HG03064 (cell line): ENCODE data around the gene TTC1.

Experiments used
- ATAC-seq: cut with Tn5 transposase; IDR thresholded peaks from one replicate; pipeline ENCODE4 v1.9.1; 2021; ENCODE audit warnings: low read depth; ENCODE audit not compliant: unreplicated experiment

TTC1 gene

DNA sequence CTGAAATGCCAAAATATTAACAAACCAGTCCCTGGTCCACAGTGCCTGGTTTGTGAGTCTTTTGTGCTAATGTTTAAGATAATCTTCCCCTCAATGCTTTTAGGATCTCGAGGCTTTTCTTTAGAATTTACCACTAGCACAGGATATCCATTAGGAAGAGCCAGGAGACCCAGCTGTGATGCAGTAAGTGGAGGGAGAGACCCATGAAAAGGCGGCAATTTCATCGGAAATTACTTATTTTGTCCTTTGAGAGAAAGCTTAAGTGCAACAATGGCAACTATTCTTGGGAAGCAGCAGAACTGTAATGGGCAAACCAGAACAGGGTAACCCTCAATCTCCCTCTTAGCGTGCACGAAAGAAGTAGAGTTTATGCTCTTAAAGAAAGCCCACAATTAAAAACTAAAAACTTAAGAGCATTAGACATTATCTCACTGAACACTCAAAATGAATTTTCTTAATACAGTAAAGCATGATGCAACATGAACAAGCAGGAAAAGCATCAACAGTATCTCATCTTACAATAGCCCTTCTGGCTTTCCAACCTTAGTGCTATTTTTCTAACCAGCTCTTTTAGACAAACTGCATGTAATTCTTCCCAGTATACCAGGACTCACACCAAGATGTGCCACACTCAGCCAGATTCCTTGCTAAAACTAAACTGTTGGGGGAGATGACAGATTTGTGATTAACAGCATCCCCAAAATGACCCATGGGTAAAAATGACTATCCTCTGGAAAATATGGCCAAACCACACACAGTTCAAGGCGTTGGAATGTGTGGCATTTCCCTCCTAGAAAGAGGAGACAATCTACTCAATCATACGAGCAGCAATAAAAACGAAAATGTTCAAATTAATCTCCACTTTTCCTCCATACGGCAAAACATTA, 73.9 kb downstream of the TTC1 start:
- no peak for ATAC-seq

DNA sequence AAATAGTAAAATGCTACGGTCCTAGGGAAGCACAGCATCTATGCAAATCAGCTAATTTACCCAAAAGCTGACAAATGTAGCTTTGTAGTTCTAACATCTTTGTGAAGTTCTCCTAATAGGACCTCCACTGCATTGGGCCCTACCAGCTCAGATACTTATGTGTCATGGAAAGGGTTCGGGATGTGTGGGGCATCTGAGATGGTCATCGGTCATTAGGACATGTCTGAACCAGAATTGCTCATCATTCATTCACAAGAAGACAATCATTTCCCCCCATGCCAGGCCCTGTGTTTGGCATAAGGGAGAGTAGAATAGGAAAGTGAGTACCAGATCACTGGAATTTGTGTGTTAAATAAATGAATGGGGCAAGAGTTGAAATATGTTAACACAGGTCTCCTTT, 74.6 kb downstream of the TTC1 start:
- ATAC-seq = no peak

DNA sequence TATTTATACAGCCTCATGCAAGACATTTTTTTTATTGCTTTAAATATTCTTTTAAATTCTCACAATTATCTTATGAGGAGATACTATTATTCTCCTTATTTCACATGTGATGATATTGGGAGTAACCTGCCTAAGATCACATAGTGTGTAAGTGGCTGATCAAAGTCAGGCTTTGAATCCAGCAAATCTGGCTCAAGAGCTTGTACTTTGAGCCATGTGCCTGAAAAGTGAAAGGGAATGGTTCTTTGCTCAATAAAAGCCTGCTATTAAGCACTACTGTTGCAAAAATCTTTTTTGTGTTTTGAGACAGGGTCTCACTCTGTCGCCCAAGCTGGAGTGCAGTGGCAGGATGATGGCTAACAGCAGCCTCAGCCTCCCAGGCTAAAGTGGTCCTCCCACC, 75.2 kb downstream of the TTC1 start:
- ATAC-seq = no peak

DNA sequence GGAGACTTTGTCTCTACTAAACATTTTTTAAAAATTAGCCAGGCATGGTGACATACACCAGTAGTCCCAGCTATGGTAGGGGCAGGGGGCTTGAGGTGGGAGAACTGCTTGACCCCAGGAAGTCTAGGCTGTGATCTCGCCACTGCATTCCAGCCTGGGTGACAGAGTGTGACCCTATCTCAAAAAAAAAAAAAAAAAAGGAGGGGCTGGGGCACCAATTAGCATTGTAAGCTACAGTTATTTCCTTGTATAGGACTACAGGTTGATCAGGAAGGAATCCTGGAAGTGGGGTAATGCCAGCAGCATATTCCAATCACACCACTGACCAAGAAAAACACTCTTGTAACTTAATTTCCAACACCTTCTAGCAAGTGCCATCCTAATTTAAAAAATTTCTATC, 78.3 kb downstream of the TTC1 start:
- no peak for ATAC-seq

DNA sequence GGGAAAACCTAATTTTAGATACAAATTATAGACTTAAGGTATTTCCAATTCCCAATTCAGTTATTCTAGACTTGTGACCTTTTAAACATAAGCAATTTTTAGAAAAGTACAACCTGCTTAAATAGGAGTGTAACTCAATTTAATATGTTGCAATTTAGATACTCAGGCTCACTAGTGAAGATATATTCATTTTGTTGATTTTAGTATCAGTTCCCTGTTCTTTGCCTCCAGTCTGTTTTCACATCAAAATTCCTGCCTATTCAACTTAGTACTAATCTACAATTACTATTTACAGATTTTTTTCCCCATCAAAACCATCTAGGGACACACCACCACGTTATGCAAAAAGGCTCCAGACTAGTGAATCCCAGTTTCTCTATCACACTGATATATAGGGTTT, 79.9 kb downstream of the TTC1 start:
- ATAC-seq = no peak

DNA sequence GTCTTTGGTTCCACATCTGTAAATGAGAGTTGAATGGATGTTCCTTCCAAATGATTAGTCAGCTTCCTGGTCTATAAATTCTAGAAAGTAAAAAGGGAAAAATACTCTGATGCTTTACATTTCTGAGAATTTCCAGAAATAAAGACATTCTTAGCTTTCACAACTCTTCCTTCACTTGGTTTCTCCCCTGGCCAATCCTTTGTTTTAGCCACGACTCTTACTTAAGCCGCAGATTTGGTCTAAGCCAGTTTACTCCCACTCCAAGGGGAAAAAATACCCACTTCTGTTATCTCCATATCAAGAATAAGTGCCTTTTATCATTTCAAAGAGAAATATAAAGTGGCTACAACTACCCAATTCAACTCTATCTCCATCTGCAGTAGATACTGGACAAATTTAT, 80.6 kb downstream of the TTC1 start:
- no peak for ATAC-seq

DNA sequence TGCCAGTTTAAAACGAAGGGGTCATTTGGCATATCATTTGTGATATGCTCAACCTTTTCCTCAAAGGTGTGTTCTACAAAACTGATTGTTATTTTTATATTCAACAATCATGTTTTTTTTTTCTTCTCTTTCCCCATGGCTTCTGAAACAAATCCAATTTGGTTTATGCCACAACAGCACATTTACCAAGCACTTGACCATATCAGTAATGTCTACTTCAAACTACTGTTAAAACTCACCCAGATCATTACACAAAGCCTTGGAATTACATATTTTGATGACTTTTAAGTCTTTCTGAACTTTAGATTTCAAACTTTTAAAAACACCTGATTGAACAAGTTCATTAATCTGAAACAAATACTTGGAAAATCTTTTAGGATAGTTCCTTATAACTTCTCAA, 81.1 kb downstream of the TTC1 start:
- no peak for ATAC-seq

DNA sequence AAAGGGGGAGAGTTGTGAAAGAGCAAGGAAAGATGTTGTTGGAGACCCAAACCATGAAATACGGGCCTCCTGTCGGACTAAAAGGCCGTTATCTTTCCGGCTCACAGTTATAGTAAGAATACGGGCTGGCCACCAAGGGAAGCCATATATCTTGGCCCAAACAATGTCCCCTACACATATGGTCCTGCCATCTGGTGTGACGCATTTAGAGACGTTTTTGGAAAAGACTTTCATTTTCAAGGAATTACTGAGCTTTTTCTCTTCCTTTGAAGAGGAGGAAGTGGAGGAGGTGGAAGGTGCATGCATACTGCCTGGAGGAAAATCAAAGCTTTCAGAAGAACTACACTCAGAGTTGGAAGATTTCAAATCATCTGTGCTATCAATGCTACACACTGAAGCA, 83.6 kb downstream of the TTC1 start:
- no peak for ATAC-seq

DNA sequence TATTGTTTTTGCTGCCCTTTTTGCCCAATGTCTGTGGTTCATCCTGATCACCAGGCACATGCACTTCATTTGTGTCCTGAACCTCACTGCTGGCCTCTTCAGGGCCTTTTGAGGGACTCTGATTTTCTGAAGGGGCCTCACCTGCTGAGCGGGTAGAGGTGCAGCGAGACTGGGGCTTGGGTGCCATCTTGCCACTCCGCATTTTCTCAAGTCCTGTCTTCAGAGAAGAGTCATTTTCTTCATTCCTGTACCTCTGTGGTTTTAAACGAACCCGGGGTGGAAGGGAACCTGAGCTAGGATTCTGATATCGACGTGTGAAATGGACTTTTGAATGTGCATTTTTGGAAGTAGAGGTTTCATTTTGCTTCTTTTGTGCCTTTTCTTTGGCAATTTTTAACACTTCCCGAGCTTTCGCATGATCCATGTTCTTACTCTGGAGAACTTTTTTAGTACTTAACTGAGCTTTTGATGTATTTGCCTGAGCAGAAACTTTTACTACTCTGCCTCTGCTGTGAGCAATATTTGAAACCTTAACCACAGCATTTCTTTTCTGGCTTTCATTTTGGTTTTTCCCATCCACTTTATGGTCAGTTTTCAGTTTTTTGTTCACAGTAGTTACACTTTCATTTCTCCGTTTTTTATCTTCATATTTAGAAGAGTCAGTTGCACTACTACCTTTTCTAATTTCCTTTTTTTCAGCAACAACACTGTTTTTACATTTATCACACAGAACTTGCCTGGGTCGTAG, 84.2 kb downstream of the TTC1 start:
- ATAC-seq = peak; percentile 74

DNA sequence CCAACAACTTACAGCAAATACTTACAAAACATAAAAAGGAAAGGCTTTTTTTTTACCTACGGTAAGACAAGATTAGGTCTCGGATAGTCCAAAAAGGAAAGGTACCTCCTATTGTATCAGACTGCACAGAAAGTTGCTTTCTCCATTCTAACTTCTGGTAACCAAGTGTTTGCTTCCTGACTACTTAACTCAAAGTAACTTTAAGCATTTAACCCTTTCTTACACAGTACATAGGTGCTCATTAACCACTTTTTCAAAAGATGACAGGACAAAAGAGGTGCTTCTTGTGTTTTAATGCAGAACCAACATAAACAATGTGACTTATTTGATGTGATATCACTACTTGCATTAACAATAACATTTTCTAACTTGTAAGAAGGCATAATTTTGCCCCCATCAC, 87.2 kb downstream of the TTC1 start:
- ATAC-seq = no peak

DNA sequence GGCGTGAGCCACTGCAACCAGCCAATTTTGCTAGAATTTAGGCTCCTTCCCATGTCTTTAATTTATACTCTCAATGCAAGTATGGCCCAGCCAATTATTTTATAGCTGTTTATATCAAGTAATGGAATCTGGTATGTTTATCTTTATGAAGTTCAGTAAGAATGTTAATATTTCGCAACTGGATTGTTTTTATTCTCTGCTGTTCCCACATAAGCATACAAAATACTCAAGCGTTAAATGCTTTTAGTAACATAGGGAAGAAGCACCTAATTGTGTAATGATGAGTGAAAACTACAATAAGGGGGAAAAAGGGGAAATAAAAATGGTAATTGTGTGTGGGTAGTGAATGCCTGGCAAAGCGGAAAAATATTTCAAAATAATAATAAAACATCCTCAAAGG, 89.1 kb downstream of the TTC1 start:
- ATAC-seq = no peak

DNA sequence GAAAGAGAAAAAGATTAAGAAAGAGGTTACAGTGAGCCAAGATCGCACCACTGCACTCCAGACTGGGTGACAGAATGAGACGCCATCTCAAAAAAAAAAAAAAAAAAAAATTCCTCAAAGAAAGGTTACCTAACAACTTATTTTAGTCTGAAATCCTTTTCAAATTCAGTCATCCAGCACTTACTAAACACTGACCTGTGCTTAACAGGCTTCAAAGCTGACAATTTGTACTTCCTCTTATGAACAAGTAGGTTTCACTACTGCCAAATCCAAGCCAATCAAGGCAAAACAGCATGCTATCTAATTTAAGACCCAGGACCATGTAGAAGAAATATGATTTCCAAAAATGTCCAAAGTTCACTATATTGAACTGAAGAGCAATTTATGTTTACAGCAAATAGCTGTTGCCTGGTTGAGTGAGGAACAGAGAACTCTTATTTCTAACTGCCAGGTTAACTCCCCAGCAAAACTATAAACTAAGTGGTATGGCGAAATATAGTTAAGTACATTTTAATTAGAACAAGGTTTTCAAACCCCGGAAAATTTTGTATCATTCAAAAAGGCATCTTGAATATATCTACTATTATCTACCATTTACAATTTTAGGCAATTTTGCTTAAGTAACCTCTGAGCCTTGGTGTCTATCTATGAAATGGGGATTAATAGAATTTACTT, 96.9 kb downstream of the TTC1 start:
- ATAC-seq = peak; percentile 63

DNA sequence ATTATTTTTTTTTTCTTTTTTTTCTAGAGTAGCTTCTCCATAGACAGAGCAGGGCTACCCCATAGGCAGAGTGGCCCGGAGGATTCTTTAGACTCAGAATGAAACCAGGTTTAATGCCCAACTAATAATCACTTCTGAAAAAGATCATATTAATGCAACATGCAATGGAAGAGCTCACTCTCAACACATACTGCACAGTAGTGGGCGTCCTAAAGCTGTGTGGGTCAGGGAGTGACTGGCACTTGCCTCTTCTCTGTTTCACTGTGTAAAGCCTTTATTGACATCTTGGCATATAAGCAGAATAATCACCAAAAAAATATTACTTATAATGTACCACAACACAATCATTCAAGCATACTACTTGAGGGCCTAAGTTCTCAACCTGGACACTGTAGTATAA, 99.2 kb downstream of the TTC1 start:
- no peak for ATAC-seq
